Occipital lobe (tissue), 2 donors: ENCODE measurements around the gene UACA. TPM values are rescaled to one million over a fixed set of nuclear protein-coding genes. Genes with fewer than 3 reads are reported as not detected.

ENCODE experiments used
- DNase-seq: peaks from one replicate; lab custom pipeline; 2025; lab: John Stamatoyannopoulos, UW
- total RNA-seq: library from RNA; depleted of rRNA; stranded (reverse); fragments of >200 nt; gene quantifications from one replicate; pipeline ENCODE4 v1.2.3, GENCODE V29; 2014

Gene UACA
- total RNA-seq, 1 donor from 2014 or later, result 64.3 TPM

DNA sequence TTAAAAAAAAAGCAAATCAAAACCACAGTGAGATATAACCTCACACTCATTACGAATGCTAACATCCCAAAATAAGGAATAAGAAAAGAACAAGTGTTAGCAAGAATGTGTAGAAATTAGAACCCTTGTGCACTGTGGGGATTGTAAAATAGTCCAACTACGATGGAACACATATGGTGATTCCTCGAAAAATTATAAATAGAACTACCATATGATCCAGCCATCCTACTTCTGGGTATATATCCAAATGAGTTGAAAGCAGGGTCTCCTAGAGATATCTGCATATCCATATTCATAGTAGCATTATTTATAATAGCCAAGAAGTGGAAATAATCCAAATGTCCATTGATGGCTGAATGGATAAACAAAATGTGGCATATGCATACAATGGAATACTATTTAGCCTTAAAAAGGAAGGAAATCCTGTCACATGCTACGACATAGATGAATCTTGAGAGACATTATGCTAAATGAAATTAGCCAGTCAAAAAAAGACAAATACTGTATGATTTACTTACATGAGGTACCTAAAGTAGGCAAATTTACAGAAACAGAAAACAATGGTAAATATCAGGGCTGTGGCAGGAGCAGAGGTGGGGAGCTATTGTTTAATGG lies 55.6 kb downstream of the UACA start:
- DNase-seq, result no peak

DNA sequence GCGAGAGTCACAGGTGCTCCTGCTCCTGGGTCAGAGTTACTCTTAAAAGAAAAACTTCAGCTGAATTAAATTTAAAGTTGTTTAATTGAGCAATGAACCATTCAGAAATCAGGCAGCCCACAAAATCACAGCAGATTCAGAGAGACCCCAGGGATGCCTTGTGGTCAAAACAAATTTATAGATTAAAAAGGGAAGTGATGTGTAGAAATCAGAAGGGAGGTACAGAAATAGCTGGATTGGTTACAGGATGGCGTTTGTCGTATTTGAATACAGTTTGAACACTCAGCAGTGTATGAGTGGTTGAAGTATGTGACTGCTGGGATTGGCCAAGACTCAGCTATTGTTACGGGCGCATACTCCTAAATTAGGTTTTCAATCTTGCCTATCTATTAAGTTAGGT lies 58.6 kb downstream of the UACA start:
- DNase-seq, result no peak

DNA sequence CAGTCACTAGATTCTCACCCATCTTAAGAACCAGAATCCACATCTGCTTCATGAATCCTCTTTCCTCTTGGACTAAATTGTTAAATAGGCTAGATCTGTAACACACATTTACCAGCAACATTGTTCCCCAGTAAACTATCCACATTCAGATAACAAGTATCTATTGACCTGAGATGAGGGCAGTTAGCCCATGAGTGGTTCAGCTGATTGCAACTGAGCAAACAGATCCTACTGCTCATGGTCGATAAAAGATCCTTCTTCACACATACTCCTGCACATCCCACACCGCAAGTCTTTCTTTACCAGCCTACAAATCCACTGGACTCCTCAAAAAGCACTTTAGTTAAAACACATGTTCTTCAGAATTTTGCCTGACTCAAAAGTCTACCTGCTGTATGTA lies 59.2 kb downstream of the UACA start:
- no peak for DNase-seq

DNA sequence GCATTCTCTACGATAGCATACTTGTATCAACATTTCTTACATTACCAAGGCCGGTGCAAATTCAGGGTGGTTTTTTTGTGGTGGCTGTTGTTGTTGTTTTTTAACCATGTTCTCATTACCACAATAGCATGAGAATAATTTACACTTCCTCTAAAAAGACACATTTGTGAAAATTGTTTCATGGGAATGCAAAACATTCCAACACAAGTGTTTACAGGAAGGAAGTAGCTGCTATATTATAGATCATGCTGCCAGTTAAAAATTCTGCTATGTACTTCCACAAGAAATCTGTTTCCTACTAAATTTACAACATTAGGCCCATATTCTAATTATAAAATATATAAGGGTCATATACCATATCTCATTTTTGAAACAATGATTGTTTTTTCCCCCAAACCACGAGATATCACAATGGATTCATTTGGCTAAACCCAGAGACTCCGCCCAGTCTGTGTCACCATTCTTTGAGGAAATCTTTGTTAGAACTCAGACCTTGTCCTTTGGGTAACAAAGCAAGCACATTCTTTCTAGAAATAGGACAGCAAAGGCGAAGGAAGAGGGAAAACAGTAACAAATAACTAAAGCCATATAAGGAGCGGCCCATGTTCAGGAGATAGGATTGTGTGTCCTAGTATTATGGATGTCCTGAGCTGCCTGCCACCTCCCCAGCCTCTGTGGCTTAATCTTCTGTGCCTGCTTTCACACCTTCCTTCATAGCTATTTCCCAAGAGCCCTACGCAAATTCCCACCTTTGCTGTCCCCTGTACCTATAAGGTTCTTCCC lies 60.1 kb downstream of the UACA start:
- no peak for DNase-seq

DNA sequence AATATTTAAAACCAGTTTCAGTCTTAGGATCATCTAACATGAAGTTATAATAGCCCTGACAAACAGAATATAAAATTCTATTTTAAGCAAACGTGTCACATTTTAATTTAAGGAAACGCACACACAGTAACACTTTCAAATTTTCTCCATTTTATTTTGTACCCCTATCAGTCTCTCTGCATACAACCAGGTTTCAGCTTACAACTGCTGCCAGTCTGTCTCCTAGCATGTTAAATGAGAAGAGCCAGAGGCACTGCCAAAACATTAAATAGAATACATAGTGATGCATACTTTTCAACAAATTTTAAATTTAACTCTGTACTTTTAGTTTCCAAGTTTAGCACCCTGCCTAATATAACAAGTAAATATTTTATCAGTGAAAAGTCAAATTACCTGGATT lies 60.8 kb downstream of the UACA start:
- DNase-seq, result no peak

DNA sequence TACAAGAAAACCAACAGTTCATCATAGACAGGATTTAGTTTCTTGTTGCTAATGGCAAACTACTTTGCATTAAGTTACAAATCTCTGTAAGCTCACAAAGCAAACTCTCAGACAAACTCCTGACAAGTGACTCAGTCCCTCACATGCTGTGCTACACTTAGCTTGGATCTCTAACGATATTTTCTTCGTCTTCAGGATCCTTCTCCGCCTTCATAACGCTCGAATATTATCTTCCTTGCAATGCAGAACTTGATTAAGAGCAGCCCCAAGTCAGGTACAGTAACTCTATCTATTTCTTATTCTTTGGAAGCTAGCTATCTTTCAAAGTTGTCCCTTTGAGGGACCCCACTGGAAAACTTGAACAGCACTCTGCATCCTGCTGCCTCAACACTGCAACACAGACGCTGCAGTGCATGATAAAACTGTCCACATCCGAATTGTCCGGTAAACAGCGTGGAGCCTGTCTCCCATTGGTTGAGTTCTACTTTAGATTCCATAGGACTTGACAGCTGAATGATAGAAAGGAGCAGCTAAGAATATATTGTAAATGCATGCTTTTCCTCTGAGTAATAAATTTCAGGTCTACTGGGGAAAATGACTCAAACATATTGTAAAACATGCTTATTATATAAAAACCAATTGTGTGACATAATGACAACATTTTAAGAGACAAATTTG lies 61.3 kb downstream of the UACA start:
- DNase-seq, result no peak

DNA sequence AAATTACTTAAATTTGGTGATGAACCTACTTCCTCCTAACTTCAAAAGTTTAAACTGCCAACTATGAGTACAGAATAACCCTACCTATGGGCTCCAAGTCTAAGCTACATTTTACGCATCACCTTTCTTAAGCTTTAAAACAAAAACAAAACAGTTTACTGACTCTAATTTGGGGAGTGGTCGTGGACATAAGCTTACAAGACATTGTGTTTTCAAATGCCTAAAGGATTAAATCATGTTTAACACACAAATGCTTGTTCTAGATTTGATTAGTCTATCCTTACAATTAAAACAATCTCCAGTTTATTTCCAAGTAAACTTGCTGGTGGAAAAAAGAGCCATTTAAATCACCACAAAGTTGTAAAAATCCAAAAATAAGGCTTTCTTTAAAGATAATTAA lies 62.2 kb downstream of the UACA start:
- no peak for DNase-seq

DNA sequence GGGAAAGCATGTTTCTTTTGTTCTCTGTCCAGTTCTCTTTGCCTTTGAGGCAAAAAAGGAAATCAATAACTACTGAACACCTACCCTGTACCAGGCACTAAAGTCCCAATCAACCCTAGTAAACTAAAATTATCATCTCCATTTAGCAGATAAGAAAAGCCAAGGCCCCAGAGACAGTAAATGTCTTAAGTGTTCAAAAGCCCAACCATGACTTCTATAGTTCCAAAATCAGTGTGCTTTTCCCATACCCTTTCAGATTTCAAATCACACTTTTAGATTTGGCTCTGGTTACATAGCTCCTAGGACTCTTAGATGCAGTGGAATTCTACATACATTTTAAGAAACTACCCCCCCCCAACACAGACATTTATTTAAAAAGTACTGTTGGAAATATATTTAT lies 63.5 kb downstream of the UACA start:
- no peak for DNase-seq

DNA sequence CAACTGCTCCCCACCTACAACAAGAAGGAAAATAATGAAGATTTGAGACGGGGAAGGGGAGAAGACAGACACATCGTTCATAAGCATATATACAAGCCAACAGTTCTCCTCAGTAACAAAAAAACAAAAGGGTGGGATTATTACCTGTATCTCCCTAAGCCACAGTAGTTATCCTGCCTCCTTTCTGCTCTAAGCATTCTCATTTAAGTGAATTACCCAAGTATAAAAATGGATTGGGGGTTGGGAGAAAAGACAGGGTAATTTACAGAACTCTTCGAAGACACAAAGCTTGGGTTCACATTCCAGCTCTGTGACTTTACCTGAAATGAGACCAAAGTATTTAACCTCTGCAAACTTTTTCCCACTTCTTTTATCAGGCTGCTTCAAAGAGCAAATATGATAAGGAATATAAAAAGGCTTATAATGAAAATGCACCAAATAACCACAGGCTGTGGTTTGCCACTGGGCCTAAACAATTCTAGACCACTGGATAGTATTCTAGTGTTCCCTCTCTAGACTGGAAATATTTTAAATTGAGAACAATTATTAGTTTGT lies 64.4 kb downstream of the UACA start:
- DNase-seq, result no peak

DNA sequence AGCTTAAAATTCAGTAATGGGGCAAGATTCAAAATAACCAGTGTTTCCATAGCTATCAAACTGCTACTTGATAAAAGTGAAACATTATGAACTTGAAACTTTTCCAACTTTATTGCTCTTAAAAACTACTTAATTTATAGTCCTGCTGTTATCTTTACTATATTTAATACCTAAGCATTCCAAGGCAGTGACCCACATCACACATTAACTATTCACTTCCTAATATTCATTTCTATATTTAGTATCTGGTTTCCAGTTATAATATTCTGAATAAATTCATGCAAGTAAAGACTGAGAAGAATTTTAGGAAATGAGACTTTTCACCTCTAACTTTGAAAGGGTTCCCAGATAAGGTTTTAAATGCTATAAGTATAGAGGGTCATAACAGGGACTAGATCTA lies 64.9 kb downstream of the UACA start:
- no peak for DNase-seq

DNA sequence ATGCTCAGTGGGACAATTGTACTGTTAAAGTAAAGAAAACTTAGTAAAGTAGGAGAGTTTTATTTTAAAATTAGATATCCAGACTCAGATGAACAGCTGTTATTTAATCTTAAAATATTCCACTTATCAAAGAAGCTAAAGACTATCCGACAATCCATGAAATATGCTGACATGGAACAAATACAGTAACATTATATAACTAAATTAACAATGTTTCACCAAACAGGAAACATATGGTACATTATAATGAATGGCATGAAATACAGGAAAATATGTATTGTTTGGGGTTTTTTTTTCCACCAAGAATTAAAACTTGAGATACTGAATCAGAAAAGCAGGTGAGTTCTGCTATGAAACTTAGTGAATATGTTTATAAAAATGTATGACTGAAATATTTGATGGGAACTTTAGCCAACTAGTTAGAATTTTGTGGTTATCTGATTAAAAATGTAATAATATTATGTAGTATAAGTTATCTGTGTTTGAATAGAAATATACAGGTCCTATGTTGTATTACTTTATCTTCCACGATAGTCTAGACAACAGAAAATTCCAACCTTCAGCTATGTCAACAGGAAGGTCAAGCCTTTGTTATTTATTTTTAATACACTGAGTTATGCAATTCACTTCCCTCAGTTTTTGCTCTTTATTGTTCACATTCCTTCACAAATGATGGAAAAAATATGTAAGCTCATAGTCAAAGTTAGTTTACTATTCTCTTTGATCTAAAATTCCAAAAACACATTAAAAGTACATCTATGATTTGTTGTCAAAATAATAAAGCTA lies 72.7 kb downstream of the UACA start:
- DNase-seq, result no peak

DNA sequence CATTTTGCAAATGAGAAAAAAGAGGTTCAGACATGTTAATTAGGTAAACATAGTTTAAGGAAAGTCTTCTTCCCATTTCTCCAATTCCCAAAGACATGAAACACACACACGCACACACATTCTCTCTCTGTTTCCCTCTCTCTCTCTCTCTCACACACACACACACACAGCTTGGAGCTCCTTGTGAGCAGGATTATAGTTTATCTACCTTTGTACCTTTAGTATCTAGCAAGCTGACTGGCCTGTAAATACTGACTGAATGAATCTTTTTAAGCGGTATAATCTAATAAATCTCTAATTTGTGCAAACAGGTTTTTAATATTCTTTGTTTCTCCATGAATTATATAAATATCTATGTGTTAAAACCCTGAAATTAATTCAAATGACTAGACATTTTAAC lies 73.3 kb downstream of the UACA start:
- DNase-seq, result no peak

DNA sequence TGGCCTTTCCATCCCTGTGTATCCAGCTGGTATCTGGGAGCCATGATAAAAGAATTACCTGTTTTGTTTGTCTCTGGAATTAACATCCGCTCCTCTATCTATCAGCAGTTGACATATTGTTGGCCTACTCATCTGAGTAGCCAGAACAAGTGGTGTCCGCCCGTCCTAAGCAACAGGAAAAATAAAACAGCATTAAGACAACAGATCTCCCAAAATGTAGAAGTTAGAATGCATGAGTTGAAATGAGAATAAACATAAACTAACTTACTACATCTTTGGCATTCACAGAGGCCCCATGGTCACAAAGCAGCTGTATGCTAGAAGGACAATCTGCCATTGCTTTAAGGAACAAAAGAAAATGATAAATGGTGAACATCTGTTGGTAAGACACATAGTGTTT lies 75.9 kb downstream of the UACA start:
- no peak for DNase-seq

DNA sequence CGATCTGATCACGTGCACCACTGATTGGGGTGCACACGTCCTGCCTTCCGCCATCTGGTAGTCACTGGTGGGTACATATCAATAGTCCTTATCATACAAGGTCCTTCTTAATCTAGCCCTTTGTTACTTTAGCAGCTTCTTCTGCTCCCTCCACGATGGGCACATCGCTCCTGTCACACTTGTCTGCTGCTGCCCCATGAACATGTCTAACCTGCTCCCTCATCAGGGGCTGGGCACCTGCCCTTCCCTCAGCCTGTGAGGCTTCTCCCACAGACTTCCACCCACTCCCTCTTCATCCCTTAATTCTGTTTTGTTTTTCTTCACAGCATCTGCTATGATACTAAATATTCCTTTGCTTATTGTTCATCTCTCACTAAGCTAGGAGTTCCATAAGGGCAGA lies 82.5 kb downstream of the UACA start:
- DNase-seq, result no peak

DNA sequence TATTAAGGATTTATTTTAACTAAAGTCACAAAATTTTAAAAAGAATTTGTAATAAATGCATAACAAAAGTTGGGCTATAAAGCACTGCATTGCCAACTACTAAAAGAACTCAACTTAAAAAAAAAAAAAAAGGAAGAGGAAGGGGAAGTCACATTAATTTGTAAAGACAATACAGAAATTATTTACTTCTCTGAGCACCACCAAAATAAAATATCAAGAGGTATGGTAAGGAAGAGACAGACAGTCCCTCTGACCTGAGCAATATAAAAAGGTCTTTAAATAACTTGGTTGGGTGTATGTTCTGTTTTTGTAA lies 83.5 kb downstream of the UACA start:
- no peak for DNase-seq

DNA sequence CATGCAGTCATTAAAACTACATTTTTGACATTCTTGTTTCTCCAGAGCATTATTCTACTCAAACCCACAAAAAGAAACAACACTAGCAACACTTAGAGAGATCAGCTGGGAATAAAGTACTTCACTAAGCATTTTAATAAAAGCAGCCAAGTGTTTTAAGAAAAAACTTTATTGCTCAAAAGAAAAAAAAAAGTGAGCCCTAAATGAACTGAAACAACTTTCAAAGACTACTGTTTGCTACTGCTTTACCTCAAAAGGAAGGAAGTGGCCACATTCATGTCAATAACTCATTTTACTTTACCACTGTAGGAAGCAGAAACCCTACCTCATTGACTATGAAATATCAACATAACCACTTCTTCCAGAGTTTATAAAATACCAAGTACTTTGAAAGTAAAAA lies 91.3 kb downstream of the UACA start:
- no peak for DNase-seq

DNA sequence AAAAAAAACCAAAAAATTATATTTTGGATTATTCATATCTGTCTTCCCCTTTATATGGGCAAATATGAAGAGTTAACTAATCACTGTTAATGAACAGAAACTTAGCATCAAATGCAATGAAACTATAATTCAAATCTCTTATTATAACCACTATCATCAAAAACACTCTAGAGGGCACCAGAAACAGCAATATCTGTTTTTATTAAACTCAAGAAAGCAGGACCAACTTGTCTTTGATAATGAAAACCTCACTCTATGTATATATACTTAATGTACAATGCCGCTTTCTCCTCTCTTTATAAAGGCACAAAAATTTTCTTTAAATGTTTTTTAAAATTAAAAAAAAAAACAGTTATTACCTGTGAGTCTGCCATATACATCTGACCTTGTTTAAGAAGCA lies 92.7 kb downstream of the UACA start:
- no peak for DNase-seq

DNA sequence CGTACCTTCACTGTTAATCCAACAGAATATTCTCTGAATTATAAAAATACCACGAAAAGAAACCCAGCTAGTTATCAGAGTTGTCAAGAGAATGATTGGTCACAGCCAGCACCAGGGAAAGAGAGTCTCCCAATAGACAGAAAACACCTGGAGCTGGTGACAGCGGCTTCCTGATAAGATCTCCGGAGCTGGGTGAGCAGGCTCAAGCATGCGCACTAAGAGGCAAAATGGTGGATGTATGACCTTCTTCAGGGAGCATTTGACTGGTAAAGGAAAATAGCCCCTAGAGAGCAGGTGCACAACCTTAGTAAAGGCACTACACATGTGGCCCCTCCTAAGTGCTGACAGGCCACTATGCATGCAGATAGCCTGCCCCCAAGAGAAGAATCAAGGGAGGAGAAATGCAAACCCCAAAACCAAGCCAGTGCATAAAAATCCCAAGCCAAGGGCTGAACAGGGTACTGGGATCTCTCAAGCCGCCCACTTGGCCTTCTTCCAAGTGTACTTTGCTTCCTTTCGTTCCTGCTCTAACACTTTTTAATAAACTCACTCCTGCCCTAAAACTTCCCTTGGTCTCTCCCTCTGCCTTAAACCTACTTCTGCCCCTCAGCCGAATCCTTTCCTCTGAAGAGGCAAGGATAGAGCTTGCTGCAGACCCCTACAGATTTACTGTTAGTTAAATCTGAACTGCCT lies 93.2 kb downstream of the UACA start:
- no peak for DNase-seq

DNA sequence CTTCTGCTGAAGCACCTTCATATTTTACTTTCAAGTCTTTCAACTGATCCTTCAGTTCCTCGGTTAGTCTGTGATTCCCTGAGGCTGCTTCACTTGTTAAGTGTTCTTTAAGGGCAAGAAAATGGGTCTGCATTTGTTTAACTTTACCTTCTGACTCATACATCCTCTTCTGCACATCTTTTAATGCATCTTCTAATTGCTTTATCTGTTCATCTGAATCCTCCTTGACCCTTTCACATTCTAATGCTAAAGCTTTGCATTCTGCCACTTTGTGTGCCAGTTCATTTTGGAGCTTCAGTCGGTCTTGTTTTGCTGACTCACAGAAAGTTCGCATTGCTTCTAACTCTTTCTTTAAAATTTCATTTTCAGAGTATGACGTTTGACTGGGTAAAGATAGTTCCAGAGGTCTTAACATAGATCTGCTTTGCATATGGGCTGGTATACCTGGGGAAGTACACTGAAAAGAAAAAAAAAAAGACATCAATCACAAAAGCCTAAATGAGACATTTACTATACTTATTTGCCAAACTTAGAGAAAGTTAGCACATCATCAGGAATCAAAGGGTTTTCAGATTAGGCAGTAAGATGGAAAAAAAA lies 94.3 kb downstream of the UACA start:
- no peak for DNase-seq

DNA sequence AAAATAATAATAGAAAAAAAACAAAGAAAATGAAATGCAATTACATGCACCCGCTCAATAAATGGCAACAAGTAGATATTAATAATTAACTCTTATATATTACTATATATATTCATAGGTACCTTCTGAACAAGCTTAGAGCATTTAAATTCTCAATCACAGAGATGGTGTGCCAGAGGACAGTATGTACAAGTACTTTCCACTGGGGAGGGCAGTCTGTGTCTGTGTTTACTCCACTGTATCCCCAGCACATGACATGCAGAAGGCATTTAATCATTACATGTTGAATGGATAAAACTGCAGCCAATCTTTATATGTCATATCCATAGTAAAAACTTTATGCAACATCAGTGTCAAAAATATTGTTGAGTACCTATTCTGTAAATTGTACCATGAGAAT lies 97.8 kb downstream of the UACA start:
- no peak for DNase-seq

DNA sequence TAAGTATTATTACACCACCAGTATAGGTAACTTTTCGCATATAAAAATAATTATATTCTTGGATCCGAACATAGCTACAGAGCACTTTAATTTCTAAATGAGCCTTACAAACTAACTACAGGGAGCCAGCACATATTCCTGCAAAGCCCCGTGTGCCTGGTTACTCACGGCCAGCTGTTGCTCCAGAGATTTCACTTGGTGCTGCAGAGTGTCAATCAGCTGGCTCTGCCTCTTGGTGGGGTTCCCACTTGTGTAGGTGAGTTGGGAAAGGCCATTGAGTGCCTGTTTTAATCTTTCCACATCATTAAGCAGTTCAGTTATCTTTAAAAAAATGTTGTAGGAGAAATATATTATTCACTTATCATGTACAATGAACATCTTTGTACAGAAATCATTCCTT lies 98.9 kb downstream of the UACA start:
- no peak for DNase-seq
